ENCODE data around the gene RAB30.

The RAB30 gene

DNA sequence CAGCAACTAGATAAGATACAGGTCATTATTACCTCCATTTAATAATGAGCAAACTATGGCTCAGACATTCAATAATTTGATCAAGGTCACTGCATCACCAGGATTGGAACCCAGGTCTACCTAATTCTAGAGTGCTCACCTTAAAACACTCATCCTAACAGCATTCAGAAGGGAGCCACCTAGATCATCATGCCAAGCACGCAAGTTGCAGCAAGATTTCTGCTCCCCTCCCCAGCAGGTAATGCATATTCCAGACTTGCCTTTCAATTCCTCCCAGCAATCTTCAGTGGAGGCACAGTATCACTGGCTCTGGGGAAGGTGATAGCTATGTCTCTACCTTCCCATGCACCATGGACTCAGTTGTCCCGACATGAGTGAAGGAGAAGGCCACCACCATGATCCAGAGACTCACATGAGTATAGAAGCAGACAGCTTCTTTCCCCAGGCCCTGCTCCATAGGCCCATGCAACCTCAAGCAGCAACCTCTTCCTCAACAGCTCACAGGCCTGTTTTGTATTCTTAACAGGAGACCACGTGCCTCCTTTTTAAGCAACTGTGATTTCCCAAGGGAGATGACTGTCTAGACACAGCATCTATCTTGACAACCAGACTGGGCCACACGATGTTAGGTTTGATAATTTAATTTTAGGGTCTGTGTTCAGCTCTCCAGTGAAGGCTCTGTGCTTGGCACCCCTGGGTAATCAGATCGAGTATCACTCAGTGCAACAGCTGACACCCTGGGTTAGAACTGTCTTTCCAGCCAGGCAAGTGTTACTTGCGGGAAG is 36.4 kb downstream of the RAB30 start:
- no peak overlapping the region for H3K9ac ChIP-seq (ENCODE audit: insufficient read length, low read depth)
- no peaks in the 10 kb centered on the region for H3K9me3 ChIP-seq (ENCODE audit: insufficient read depth, low read length)
- no peaks in the 10 kb centered on the region for H3K27me3 ChIP-seq (ENCODE audit: insufficient read depth, insufficient read length)
- peaks cover 5% of the 10 kb centered on the region for H3K4me1 ChIP-seq (ENCODE audit: insufficient read depth, insufficient read length)
- H3K36me3 ChIP-seq (ENCODE audit: insufficient read depth, insufficient read length, low read length), result no peaks in the 10 kb centered on the region
- TF ChIP-seq ZNF274 (IDR thresholded peaks at IDR 0.05; ENCODE audit: low read depth, low read length) (no peak), YY1 (IDR thresholded peaks at IDR 0.05; ENCODE audit: insufficient read depth, insufficient read length) (no peak), SUZ12 (IDR thresholded peaks at IDR 0.05; ENCODE audit: extremely low read depth, insufficient read depth, insufficient read length) (no peak)
- no peak for DNase-seq (ENCODE audit: low read depth, low spot score)
- no peak overlapping the region for H3K4me3 ChIP-seq (ENCODE audit: insufficient read length, low read depth)

- peaks cover 5% of the 10 kb centered on the region for H3K4me1 ChIP-seq (ENCODE audit: insufficient read depth, insufficient read length)
- no peaks in the 10 kb centered on the region for H3K36me3 ChIP-seq (ENCODE audit: insufficient read depth, insufficient read length, low read length)
- H3K27me3 ChIP-seq (ENCODE audit: insufficient read depth, insufficient read length), result no peaks in the 10 kb centered on the region
- H3K9me3 ChIP-seq (ENCODE audit: insufficient read depth, low read length), result no peaks in the 10 kb centered on the region
- H3K4me3 ChIP-seq (ENCODE audit: insufficient read length, low read depth), result no peak overlapping the region
- no peak overlapping the region for H3K9ac ChIP-seq (ENCODE audit: insufficient read length, low read depth)
- no peak for DNase-seq (ENCODE audit: low read depth, low spot score)
- TF ChIP-seq SUZ12 (IDR thresholded peaks at IDR 0.05; ENCODE audit: extremely low read depth, insufficient read depth, insufficient read length), result no peak
- no peak for TF ChIP-seq ZNF274 (IDR thresholded peaks at IDR 0.05; ENCODE audit: low read depth, low read length)
- no peak for TF ChIP-seq YY1 (IDR thresholded peaks at IDR 0.05; ENCODE audit: insufficient read depth, insufficient read length)
Observed at GRCh38 chr11:83034673-83035014, 37.1 kb downstream of the RAB30 start.

DNA sequence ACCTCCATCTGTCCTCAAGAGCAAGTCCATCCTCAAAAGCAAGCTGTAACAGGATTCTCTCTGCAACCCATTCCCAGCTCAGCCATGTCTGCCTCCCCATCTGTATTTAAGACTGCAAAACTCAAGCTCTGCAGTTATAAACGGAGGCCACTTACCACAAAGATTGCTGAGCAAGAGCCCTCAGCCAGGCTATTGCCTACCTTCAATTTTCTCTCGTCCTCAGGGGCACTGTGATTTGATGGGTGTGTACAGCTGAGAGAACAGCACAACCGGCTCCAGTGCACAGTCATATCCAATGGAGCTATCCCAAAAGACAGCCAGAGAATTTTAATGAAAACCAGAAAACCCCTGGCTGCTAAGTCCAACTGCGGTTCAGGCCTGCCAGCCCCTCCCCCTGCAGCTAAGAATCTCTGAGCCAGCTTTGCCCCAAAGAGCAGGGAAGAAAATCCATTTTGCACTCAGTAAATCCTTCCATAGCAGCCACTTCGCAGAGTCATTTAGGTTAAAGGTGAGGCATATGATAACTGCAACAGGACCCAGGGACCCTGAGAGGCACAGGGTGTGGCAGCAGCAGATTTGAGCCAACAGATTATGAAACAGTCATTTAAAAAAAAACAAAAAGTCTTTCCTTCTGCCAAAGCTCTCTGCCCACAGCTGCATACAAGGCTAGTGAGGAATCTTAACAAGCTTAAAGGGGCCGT is 37.6 kb downstream of the RAB30 start:
- TF ChIP-seq YY1 (IDR thresholded peaks at IDR 0.05; ENCODE audit: insufficient read depth, insufficient read length) (no peak), SUZ12 (IDR thresholded peaks at IDR 0.05; ENCODE audit: extremely low read depth, insufficient read depth, insufficient read length) (no peak), ZNF274 (IDR thresholded peaks at IDR 0.05; ENCODE audit: low read depth, low read length) (no peak)
- no peaks in the 10 kb centered on the region for H3K36me3 ChIP-seq (ENCODE audit: insufficient read depth, insufficient read length, low read length)
- H3K9ac ChIP-seq (ENCODE audit: insufficient read length, low read depth), result no peak overlapping the region
- H3K4me1 ChIP-seq (ENCODE audit: insufficient read depth, insufficient read length), result peaks cover 5% of the 10 kb centered on the region
- no peaks in the 10 kb centered on the region for H3K27me3 ChIP-seq (ENCODE audit: insufficient read depth, insufficient read length)
- no peaks in the 10 kb centered on the region for H3K9me3 ChIP-seq (ENCODE audit: insufficient read depth, low read length)
- DNase-seq (ENCODE audit: low read depth, low spot score), result no peak
- no peak overlapping the region for H3K4me3 ChIP-seq (ENCODE audit: insufficient read length, low read depth)

DNA sequence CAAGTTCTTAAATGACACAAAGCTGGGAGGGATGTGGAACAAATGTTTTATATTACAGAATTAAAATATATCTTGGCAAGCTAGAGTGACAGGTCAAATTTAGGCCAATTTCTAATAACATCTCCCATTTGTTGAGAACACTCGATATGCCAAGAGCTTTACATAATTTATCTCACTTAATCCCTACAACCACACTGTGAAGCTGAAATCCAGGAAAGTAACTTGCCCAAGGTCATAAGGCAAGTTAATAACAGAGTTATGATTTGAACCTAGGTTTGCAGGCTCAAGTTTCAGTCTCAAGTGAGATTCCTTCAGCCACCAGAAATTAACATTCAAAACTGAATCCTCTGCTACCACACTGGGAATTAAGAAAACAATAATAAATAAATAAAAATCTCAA is 38.3 kb downstream of the RAB30 start:
- TF ChIP-seq ZNF274 (IDR thresholded peaks at IDR 0.05; ENCODE audit: low read depth, low read length) (no peak), SUZ12 (IDR thresholded peaks at IDR 0.05; ENCODE audit: extremely low read depth, insufficient read depth, insufficient read length) (no peak), YY1 (IDR thresholded peaks at IDR 0.05; ENCODE audit: insufficient read depth, insufficient read length) (no peak)
- Histone ChIP-seq H3K4me3 (ENCODE audit: insufficient read length, low read depth) (no peak overlapping the region), H3K9me3 (ENCODE audit: insufficient read depth, low read length) (no peaks in the 10 kb centered on the region), H3K27me3 (ENCODE audit: insufficient read depth, insufficient read length) (no peaks in the 10 kb centered on the region), H3K4me1 (ENCODE audit: insufficient read depth, insufficient read length) (peaks cover 5% of the 10 kb centered on the region), H3K9ac (ENCODE audit: insufficient read length, low read depth) (no peak overlapping the region), H3K36me3 (ENCODE audit: insufficient read depth, insufficient read length, low read length) (no peaks in the 10 kb centered on the region)
- DNase-seq (ENCODE audit: low read depth, low spot score), result no peak

- H3K4me3 ChIP-seq (ENCODE audit: insufficient read length, low read depth), result no peak overlapping the region
- peaks cover 2% of the 10 kb centered on the region for H3K36me3 ChIP-seq (ENCODE audit: insufficient read depth, insufficient read length, low read length)
- no peaks in the 10 kb centered on the region for H3K27me3 ChIP-seq (ENCODE audit: insufficient read depth, insufficient read length)
- H3K4me1 ChIP-seq (ENCODE audit: insufficient read depth, insufficient read length), result peaks cover 5% of the 10 kb centered on the region
- H3K9ac ChIP-seq (ENCODE audit: insufficient read length, low read depth), result no peak overlapping the region
- H3K9me3 ChIP-seq (ENCODE audit: insufficient read depth, low read length), result no peaks in the 10 kb centered on the region
- DNase-seq (ENCODE audit: low read depth, low spot score), result no peak
- no peak for TF ChIP-seq YY1 (IDR thresholded peaks at IDR 0.05; ENCODE audit: insufficient read depth, insufficient read length)
- TF ChIP-seq ZNF274 (IDR thresholded peaks at IDR 0.05; ENCODE audit: low read depth, low read length), result no peak
- TF ChIP-seq SUZ12 (IDR thresholded peaks at IDR 0.05; ENCODE audit: extremely low read depth, insufficient read depth, insufficient read length), result no peak
Observed at GRCh38 chr11:83031127-83031526, 40.6 kb downstream of the RAB30 start.

DNA sequence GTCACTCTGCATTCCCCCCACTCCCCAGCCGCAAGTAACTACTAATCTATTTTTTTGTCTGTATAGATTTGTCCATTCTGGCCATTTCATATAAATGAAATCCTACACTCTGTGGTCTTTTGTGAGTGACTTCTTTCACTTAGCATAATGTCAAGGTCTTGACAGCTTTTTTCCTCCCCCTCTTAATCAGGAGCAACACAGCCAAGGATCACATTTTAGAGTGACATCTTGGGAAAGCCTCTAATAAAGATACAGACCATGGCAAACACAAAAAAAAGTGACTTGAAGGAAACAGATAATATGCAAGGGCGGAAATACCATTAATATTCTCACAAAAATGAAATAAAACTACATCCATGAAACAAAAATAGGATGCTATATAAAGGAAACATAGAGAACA is 43.9 kb downstream of the RAB30 start:
- TF ChIP-seq YY1 (IDR thresholded peaks at IDR 0.05; ENCODE audit: insufficient read depth, insufficient read length) (no peak), SUZ12 (IDR thresholded peaks at IDR 0.05; ENCODE audit: extremely low read depth, insufficient read depth, insufficient read length) (no peak), ZNF274 (IDR thresholded peaks at IDR 0.05; ENCODE audit: low read depth, low read length) (no peak)

DNA sequence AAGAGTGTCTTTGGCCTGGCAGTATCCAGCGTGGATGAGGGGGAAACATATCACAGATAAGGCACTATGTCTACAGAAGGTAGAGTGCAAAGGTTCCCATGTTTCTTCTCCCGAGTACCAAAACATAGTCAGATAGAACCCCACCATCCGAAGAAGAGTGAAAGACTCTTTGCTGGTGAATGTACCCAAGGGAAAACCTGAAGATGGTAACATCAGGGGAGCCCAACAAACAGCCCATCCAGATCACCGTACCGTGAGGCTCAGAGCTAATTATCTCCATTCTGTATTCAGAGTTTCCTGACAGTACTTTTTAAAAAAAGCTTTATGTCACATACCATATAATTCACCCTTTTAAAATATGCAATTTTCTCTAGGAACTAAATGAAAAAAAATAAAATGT is 44.4 kb downstream of the RAB30 start:
- Histone ChIP-seq H3K9ac (ENCODE audit: insufficient read length, low read depth) (no peak overlapping the region), H3K4me1 (ENCODE audit: insufficient read depth, insufficient read length) (no peaks in the 10 kb centered on the region), H3K27me3 (ENCODE audit: insufficient read depth, insufficient read length) (no peaks in the 10 kb centered on the region), H3K4me3 (ENCODE audit: insufficient read length, low read depth) (no peak overlapping the region), H3K9me3 (ENCODE audit: insufficient read depth, low read length) (no peaks in the 10 kb centered on the region), H3K36me3 (ENCODE audit: insufficient read depth, insufficient read length, low read length) (peaks cover 5% of the 10 kb centered on the region)
- TF ChIP-seq ZNF274 (IDR thresholded peaks at IDR 0.05; ENCODE audit: low read depth, low read length) (no peak), YY1 (IDR thresholded peaks at IDR 0.05; ENCODE audit: insufficient read depth, insufficient read length) (no peak), SUZ12 (IDR thresholded peaks at IDR 0.05; ENCODE audit: extremely low read depth, insufficient read depth, insufficient read length) (no peak)
- no peak for DNase-seq (ENCODE audit: low read depth, low spot score)

More for the DNA sequence above, 43.9 kb downstream of the RAB30 start:
- Histone ChIP-seq H3K4me3 (ENCODE audit: insufficient read length, low read depth) (no peak overlapping the region), H3K4me1 (ENCODE audit: insufficient read depth, insufficient read length) (no peaks in the 10 kb centered on the region), H3K9me3 (ENCODE audit: insufficient read depth, low read length) (no peaks in the 10 kb centered on the region), H3K36me3 (ENCODE audit: insufficient read depth, insufficient read length, low read length) (peaks cover 5% of the 10 kb centered on the region), H3K9ac (ENCODE audit: insufficient read length, low read depth) (no peak overlapping the region), H3K27me3 (ENCODE audit: insufficient read depth, insufficient read length) (no peaks in the 10 kb centered on the region)
- no peak for DNase-seq (ENCODE audit: low read depth, low spot score)

All from NT2/D1 (cell line).